Measurements from ENCODE around the gene SASH1. TPM values are rescaled to one million over a fixed set of nuclear protein-coding genes. Genes with fewer than 3 reads are reported as not detected.

SASH1 gene
- total and polyA plus RNA-seq, 7 experiments from 2014 or later = 0.24 to 7.8 (median 1.4) TPM; not detected in 2

DNA sequence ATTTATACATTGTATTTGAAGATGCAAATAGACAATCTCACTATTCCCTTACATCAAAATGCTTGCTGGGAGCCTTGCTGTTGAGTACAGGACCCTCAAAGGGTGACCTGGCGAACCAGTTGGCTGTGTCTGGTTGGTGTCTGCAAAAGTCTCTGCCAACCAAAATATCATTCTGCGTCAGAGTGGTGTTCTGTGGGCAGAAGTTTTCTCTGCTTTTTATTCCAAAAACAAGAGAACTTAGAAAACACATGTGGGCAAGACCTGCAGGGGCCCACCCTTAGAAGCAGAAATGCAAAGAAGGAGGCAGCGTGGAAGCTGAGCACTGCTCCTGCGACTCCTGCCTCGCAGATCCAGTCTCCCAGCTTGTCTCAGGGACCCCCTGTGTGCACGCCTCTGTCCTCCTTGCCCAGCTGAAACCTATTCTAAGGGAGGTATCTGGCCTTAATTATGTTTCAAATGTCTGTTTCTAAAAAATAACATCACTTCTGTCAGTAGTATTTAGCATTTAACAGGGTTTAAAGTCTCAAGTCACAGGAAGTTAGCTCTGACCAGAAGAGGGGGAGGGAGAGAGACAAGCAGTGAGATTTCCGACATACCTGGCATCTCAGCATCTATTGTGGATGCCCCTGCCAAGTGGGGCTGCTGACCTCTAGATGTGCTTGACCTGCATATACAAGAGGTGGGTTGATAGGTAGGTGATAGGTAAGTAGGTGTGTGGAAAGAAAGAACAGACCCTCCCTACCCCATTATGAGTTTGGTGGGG lies 101.3 kb downstream of the SASH1 start:
- H3K36me3 Mint-ChIP-seq = no peaks in the 10 kb centered on the region

DNA sequence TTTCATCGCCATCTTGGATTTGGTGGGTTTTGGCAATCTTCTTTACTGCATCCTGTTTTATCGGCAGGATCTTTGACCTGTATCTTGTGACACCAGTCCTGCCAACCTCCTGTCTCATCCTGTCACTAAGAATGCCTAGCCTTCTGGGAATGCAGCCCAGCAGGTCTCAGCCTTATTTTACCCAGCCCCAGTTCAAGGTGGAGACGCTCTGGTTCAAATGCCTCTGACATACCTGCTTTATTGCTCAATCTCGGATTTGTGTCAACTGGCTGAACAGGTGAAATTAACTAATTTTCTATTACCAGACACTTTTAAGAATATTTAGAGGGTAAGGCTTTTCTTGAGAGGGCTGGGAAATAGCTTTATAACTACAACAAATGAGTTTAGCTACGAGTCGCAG lies 102.5 kb downstream of the SASH1 start:
- Mint-ChIP-seq H3K27ac (no peak overlapping the region), H3K36me3 (no peaks in the 10 kb centered on the region), H3K27me3 (peaks cover 10 to 43% (median 20%) of the 10 kb centered on the region in 5 donors), H3K4me1 (peaks cover 0 to 13% (median 8%) of the 10 kb centered on the region in 7 donors), H3K4me3 (no peak overlapping the region), H3K9me3 (peaks cover 0 to 1% (median 0%) of the 10 kb centered on the region in 11 donors)
- POLR2A ChIA-PET = no interaction called here
- CTCF ChIA-PET = no interaction called here
- Histone ChIP-seq H3K9me3 (ENCODE audit: control insufficient read depth in 2 of 3, low read length in 3 of 3) (no peaks in the 10 kb centered on the region), H3K27me3 (ENCODE audit: control insufficient read depth in 2 of 2, insufficient read depth in 2 of 2, low read length in 2 of 2) (no peaks in the 10 kb centered on the region), H3K27ac (ENCODE audit: low read depth, low read length) (no peak overlapping the region), H3K36me3 (ENCODE audit: control insufficient read depth in 2 of 3, insufficient read depth in 3 of 3, low read length in 3 of 3) (no peaks in the 10 kb centered on the region), H3K4me1 (ENCODE audit: control insufficient read depth in 2 of 2, insufficient read depth in 2 of 2, low read length in 2 of 2) (no peaks in the 10 kb centered on the region), H3K4me3 (ENCODE audit: low read length) (no peak overlapping the region)
- no peak for DNase-seq
- ATAC-seq = no peak
- intact Hi-C loops (cut with micrococcal nuclease) = no loop called here

More for the DNA sequence above, 101.3 kb downstream of the SASH1 start:
- Mint-ChIP-seq H3K27me3 (peaks cover 14 to 42% (median 18%) of the 10 kb centered on the region in 5 donors), H3K4me3 (no peak overlapping the region), H3K4me1 (peaks cover 0 to 13% (median 8%) of the 10 kb centered on the region in 7 donors), H3K9me3 (peaks cover 0 to 1% (median 0%) of the 10 kb centered on the region in 11 donors), H3K27ac (no peak overlapping the region)
- Histone ChIP-seq H3K27me3 (ENCODE audit: control insufficient read depth in 2 of 2, insufficient read depth in 2 of 2, low read length in 2 of 2) (no peaks in the 10 kb centered on the region), H3K4me3 (ENCODE audit: low read length) (no peak overlapping the region), H3K36me3 (ENCODE audit: control insufficient read depth in 2 of 3, insufficient read depth in 3 of 3, low read length in 3 of 3) (no peaks in the 10 kb centered on the region), H3K9me3 (ENCODE audit: control insufficient read depth in 2 of 3, low read length in 3 of 3) (no peaks in the 10 kb centered on the region), H3K27ac (ENCODE audit: low read depth, low read length) (no peak overlapping the region), H3K4me1 (ENCODE audit: control insufficient read depth in 2 of 2, insufficient read depth in 2 of 2, low read length in 2 of 2) (no peaks in the 10 kb centered on the region)
- intact Hi-C loops (cut with micrococcal nuclease) = no loop called here
- POLR2A ChIA-PET = no interaction called here
- DNase-seq (no peak), ATAC-seq (no peak)
- CTCF ChIA-PET = no interaction called here

DNA sequence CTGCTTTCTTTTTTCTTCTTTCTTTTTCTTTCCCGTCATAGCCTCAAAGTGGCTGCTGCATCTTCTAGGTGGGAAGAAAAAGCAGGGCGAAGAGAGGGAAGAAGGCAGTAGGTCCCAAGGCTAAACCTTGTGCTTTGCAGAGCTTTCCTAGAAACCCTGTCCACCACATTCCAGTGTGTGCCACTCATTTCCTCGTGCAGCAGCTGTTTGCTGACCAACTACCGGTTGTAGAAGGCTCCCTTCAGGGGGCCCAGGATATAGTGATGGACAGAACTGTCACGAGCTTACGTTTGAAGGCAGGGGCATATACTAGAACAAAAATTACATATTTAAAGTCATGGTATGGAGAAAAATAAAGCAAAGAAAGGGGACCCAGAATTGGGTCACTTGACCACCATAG lies 103.0 kb downstream of the SASH1 start:
- peaks cover 11 to 44% (median 20%) of the 10 kb centered on the region in 5 donors for H3K27me3 Mint-ChIP-seq
- ATAC-seq (no peak), DNase-seq (no peak)
- H3K27ac Mint-ChIP-seq = no peak overlapping the region
- Histone ChIP-seq H3K27me3 (ENCODE audit: control insufficient read depth in 2 of 2, insufficient read depth in 2 of 2, low read length in 2 of 2) (no peaks in the 10 kb centered on the region), H3K9me3 (ENCODE audit: control insufficient read depth in 2 of 3, low read length in 3 of 3) (no peaks in the 10 kb centered on the region), H3K36me3 (ENCODE audit: control insufficient read depth in 2 of 3, insufficient read depth in 3 of 3, low read length in 3 of 3) (no peaks in the 10 kb centered on the region), H3K27ac (ENCODE audit: low read depth, low read length) (no peak overlapping the region), H3K4me1 (ENCODE audit: control insufficient read depth in 2 of 2, insufficient read depth in 2 of 2, low read length in 2 of 2) (no peaks in the 10 kb centered on the region), H3K4me3 (ENCODE audit: low read length) (no peak overlapping the region)
- H3K4me1 Mint-ChIP-seq = peaks cover 0 to 13% (median 8%) of the 10 kb centered on the region in 7 donors
- intact Hi-C loops (cut with micrococcal nuclease) = no loop called here
- H3K9me3 Mint-ChIP-seq = no peaks in the 10 kb centered on the region
- no peaks in the 10 kb centered on the region for H3K36me3 Mint-ChIP-seq
- no peak overlapping the region for H3K4me3 Mint-ChIP-seq
- ChIA-PET CTCF (no interaction called here), POLR2A (no interaction called here)

DNA sequence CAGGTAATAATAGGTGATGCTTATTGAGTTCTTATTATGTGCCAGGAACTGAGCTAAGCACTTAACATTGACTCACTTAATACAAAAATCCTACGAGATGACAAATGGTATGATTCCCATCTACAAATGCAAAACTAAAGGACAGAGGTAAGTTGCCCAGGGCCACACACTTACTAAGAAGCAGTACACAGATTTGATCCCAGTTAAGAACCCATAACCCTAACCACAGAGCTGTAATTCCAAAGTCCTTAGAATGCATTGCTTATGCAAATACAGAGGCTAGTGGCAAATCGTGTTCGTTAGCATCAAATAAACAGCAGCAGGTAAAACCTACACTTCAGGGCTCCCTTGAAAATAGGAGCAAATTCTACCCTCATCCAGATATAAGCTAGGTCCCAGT lies 104.0 kb downstream of the SASH1 start:
- Histone ChIP-seq H3K36me3 (ENCODE audit: control insufficient read depth in 2 of 3, insufficient read depth in 3 of 3, low read length in 3 of 3) (no peaks in the 10 kb centered on the region), H3K4me1 (ENCODE audit: control insufficient read depth in 2 of 2, insufficient read depth in 2 of 2, low read length in 2 of 2) (no peaks in the 10 kb centered on the region), H3K27ac (ENCODE audit: low read depth, low read length) (no peak overlapping the region), H3K27me3 (ENCODE audit: control insufficient read depth in 2 of 2, insufficient read depth in 2 of 2, low read length in 2 of 2) (no peaks in the 10 kb centered on the region), H3K9me3 (ENCODE audit: control insufficient read depth in 2 of 3, low read length in 3 of 3) (no peaks in the 10 kb centered on the region), H3K4me3 (ENCODE audit: low read length) (no peak overlapping the region)
- no peak for ATAC-seq
- Mint-ChIP-seq H3K9me3 (no peaks in the 10 kb centered on the region), H3K4me3 (no peak overlapping the region), H3K36me3 (no peaks in the 10 kb centered on the region), H3K27ac (no peak overlapping the region), H3K27me3 (peaks cover 19 to 42% (median 23%) of the 10 kb centered on the region in 5 donors), H3K4me1 (peaks cover 0 to 20% (median 8%) of the 10 kb centered on the region in 7 donors)
- ChIA-PET CTCF (no interaction called here), POLR2A (no interaction called here)
- intact Hi-C loops (cut with micrococcal nuclease) = no loop called here
- DNase-seq = no peak

DNA sequence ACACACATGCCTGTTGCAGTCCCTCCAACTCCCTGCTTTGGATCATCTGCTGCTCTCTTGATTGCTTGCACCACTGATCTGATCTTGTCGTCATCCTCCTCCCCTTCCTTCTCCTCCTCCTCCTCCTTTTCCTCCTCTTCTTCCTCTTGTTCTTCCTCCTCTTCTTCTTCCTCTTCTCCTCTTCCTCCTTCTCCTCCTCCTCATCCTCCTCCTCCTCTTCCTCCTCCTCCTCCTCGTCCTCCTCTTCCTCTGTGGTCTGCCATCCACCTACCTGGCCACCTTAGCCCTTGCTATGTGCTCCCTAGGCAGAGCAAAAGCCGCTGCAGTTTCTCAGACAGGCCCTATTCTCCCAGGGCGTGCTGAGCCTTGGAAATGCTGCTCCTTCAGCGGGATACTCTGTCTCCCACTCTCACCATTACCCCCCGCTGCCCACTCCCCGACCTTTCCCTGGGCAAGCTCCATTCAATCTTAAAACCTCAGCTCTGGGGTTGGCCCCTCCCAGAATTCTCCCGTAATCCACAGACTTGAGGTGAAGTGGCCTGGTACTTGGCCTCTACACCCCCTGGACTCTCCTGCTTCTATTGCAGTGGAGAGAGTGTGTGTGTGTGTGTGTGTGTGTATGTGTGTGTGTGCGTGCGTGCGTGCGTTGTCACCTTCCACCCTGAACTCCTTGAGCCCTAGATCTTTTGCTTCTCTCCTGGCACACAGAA lies 105.0 kb downstream of the SASH1 start:
- Mint-ChIP-seq H3K4me1 (peaks cover 0 to 27% (median 8%) of the 10 kb centered on the region in 7 donors), H3K36me3 (no peaks in the 10 kb centered on the region), H3K9me3 (no peaks in the 10 kb centered on the region), H3K27me3 (peaks cover 20 to 44% (median 23%) of the 10 kb centered on the region in 5 donors), H3K27ac (no peak overlapping the region), H3K4me3 (no peak overlapping the region)
- no peak for ATAC-seq
- POLR2A ChIA-PET = no interaction called here
- H3K36me3 ChIP-seq (ENCODE audit: control insufficient read depth in 2 of 3, insufficient read depth in 3 of 3, low read length in 3 of 3) = no peaks in the 10 kb centered on the region
- DNase-seq = no peak
- no peaks in the 10 kb centered on the region for H3K27me3 ChIP-seq (ENCODE audit: control insufficient read depth in 2 of 2, insufficient read depth in 2 of 2, low read length in 2 of 2)
- H3K9me3 ChIP-seq (ENCODE audit: control insufficient read depth in 2 of 3, low read length in 3 of 3) = no peaks in the 10 kb centered on the region
- H3K27ac ChIP-seq (ENCODE audit: low read depth, low read length) = no peak overlapping the region
- intact Hi-C loops (cut with micrococcal nuclease) = no loop called here
- CTCF ChIA-PET = no interaction called here
- H3K4me3 ChIP-seq (ENCODE audit: low read length) = no peak overlapping the region
- H3K4me1 ChIP-seq (ENCODE audit: control insufficient read depth in 2 of 2, insufficient read depth in 2 of 2, low read length in 2 of 2) = no peaks in the 10 kb centered on the region

DNA sequence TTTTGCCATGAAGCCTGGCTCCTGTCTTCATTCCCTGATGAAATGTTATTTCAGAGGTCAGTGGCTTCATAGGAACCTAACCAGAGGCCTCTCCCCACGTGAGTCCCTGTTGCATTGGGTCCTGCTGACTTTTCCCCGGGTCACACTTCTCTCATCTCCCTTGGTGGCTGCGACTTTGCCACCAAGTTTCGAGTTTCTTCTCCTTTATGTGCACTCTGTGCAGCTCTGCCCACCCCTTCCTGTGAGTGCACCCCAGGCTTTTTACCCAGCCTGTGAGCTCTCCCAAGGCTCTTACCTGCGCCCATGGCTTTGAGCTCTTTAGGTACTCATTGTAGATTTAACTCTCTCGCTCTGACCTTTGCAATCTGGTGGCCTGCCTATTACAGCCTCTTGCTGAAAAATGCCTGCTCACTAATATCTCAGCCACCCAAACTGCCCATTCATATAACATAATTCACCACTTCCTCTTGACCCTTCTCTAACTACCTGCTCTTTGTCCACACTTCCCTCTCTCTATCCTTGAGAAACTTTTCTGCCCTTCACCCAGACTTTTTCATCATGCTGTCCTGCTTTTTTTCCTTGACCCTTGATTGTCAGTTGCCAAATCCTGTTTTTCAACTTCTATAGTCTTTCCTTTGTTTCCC lies 105.9 kb downstream of the SASH1 start:
- POLR2A ChIA-PET = no interaction called here
- Mint-ChIP-seq H3K27ac (no peak overlapping the region), H3K9me3 (no peaks in the 10 kb centered on the region), H3K4me1 (peaks cover 0 to 27% (median 8%) of the 10 kb centered on the region in 7 donors), H3K27me3 (peaks cover 20 to 49% (median 25%) of the 10 kb centered on the region in 5 donors), H3K36me3 (no peaks in the 10 kb centered on the region), H3K4me3 (peak overlapping the region in 1 of 10 donors; percentile 24)
- H3K9me3 ChIP-seq (ENCODE audit: control insufficient read depth in 2 of 3, low read length in 3 of 3) = no peaks in the 10 kb centered on the region
- ATAC-seq (peak; percentile 19), DNase-seq (no peak)
- intact Hi-C loops (cut with micrococcal nuclease) = no loop called here
- CTCF ChIA-PET = no interaction called here
- H3K27ac ChIP-seq (ENCODE audit: low read depth, low read length) = no peak overlapping the region
- no peaks in the 10 kb centered on the region for H3K4me1 ChIP-seq (ENCODE audit: control insufficient read depth in 2 of 2, insufficient read depth in 2 of 2, low read length in 2 of 2)
- no peaks in the 10 kb centered on the region for H3K36me3 ChIP-seq (ENCODE audit: control insufficient read depth in 2 of 3, insufficient read depth in 3 of 3, low read length in 3 of 3)
- no peaks in the 10 kb centered on the region for H3K27me3 ChIP-seq (ENCODE audit: control insufficient read depth in 2 of 2, insufficient read depth in 2 of 2, low read length in 2 of 2)
- H3K4me3 ChIP-seq (ENCODE audit: low read length) = no peak overlapping the region
